Caco-2 (cell line): ENCODE measurements around the gene SLC25A51. TPM values are rescaled to one million over a fixed set of nuclear protein-coding genes. Genes with fewer than 3 reads are reported as not detected.
"Not testable (repeated sequence)": the region's sequence is repeated elsewhere in the genome, so short reads cannot be mapped to it uniquely, and the experiment has no call there.

Experiments
- BruUV-seq: library from RNA; stranded (reverse); fragments of 400-500 nt; replicated peaks from 2 replicates; lab custom pipeline; 2021; lab: Mats Ljungman, UMichigan
- CTCF ChIA-PET: fragments of 300-600 bp; sonication (Branson Sonifier 250); formaldehyde crosslinking; loops from one replicate; lab custom pipeline; 2022; ENCODE audit warnings: antibody characterized with exemption; lab: Charles Lee
- POLR2A ChIA-PET: fragments of 300-600 bp; sonication (Branson Sonifier 250); formaldehyde crosslinking; loops from one replicate; lab custom pipeline; 2022; ENCODE audit warnings: antibody characterized with exemption; lab: Charles Lee
- DNase-seq, 2 experiments: peaks; one replicate each; pipeline versions ENCODE4 v3.0.0 to v3.0.0-alpha.2; 2020 to 2022
- H3K27me3 ChIP-seq: replicated peaks from 2 replicates; pipeline ENCODE4 v1.6.0; 2011; ENCODE audit warnings: low read length; ENCODE audit not compliant: control insufficient read depth, insufficient read depth
- H3K36me3 ChIP-seq: 2 replicates; pipeline ENCODE4 v1.5.1; 2011; ENCODE audit warnings: low read length; ENCODE audit not compliant: control insufficient read depth, insufficient read depth
- H3K4me1 ChIP-seq: fragments of 250-450 bp; sonication (Bioruptor Pico); 2 replicates; pipeline ENCODE4 v1.5.1; 2020; ENCODE audit warnings: mild to moderate bottlenecking
- H3K4me3 ChIP-seq: 2 replicates; pipeline ENCODE4 v1.5.1; 2011; ENCODE audit warnings: low read depth, mild to moderate bottlenecking, control low read depth, low read length
- H3K9me3 ChIP-seq: fragments of 250-450 bp; sonication (Bioruptor Pico); 2 replicates; pipeline ENCODE4 v1.5.1; 2020; ENCODE audit warnings: mild to moderate bottlenecking, moderate library complexity
- H3K27ac Mint-ChIP-seq: one replicate; pipeline ENCODE4 v1.8.0; 2022; ENCODE audit warnings: mixed read lengths; ENCODE audit not compliant: unreplicated experiment
- H3K27me3 Mint-ChIP-seq: one replicate; pipeline ENCODE4 v1.8.0; 2022; ENCODE audit warnings: mixed read lengths; ENCODE audit not compliant: insufficient read depth, unreplicated experiment
- H3K36me3 Mint-ChIP-seq: one replicate; pipeline ENCODE4 v1.8.0; 2022; ENCODE audit warnings: mild to moderate bottlenecking, mixed read lengths; ENCODE audit not compliant: insufficient read depth, unreplicated experiment
- H3K4me1 Mint-ChIP-seq: one replicate; pipeline ENCODE4 v1.8.0; 2022; ENCODE audit warnings: low read depth, mixed read lengths; ENCODE audit not compliant: unreplicated experiment
- H3K4me3 Mint-ChIP-seq: one replicate; pipeline ENCODE4 v1.8.0; 2022; ENCODE audit warnings: mild to moderate bottlenecking, moderate library complexity, mixed read lengths; ENCODE audit not compliant: unreplicated experiment
- H3K9me3 Mint-ChIP-seq: one replicate; pipeline ENCODE4 v1.8.0; 2022; ENCODE audit warnings: mixed read lengths; ENCODE audit not compliant: unreplicated experiment
- intact Hi-C: fragments of 100-400 bp; cut with micrococcal nuclease; formaldehyde crosslinking; loops from one replicate; pipeline ENCODE4 v1.10.0; 2022; ENCODE audit not compliant: unreplicated experiment
- total RNA-seq: library from RNA; stranded (reverse); gene quantifications from 2 replicates; pipeline ENCODE4 v1.2.3, GENCODE V29; 2022
- TF ChIP-seq, protein P1 (sequence below), 2 experiments: fragments of 200-600 bp in 1 of 2; IDR thresholded peaks; 1 replicate in 1 of 2; 2 replicates in 1 of 2; pipeline versions ENCODE4 v1.5.1 to v1.8.0; 2011 to 2022; ENCODE audit warnings: antibody characterized with exemption in 1 of 2, control low read depth in 1 of 2, inconsistent platforms in 1 of 2, low read depth in 1 of 2, low read length in 1 of 2, mild to moderate bottlenecking in 1 of 2, moderate library complexity in 1 of 2; ENCODE audit not compliant: insufficient read depth in 1 of 2, severe bottlenecking in 1 of 2, unreplicated experiment in 1 of 2

Gene SLC25A51
- total RNA-seq, 1 experiment from 2014 or later: 29.1 TPM

DNA sequence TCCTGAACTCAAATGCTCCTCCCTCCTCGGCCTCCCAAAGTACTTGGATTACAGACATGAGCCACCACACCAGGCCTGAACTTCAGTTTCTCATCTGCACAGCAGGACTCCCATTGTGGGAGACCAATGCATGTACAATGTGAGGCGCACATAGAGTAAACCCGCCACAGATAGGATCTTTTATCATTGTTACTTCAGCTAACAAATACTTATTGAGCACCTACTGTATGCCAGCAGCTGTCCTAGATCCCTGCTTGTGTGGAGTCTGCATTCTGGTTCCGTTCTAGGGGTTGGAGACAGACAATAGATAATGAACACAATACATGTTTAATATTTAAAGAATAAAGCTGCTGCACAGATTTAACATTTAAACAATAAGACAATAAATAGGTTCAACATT lies 6.3 kb upstream of the SLC25A51 start:
- Histone ChIP-seq H3K4me3 (no peak overlapping the region), H3K9me3 (no peaks in the 10 kb centered on the region), H3K36me3 (no peaks in the 10 kb centered on the region), H3K4me1 (peaks cover 18% of the 10 kb centered on the region), H3K27me3 (no peaks in the 10 kb centered on the region)
- H3K4me3 Mint-ChIP-seq: peak overlapping the region; percentile 14
- no TSS peak for BruUV-seq
- CTCF ChIA-PET: no interaction called here
- no peaks in the 10 kb centered on the region for H3K9me3 Mint-ChIP-seq
- peaks cover 20% of the 10 kb centered on the region for H3K36me3 Mint-ChIP-seq
- H3K27me3 Mint-ChIP-seq: no peaks in the 10 kb centered on the region
- DNase-seq: no peak
- no peak overlapping the region for H3K27ac Mint-ChIP-seq
- TF ChIP-seq, protein P1, sequence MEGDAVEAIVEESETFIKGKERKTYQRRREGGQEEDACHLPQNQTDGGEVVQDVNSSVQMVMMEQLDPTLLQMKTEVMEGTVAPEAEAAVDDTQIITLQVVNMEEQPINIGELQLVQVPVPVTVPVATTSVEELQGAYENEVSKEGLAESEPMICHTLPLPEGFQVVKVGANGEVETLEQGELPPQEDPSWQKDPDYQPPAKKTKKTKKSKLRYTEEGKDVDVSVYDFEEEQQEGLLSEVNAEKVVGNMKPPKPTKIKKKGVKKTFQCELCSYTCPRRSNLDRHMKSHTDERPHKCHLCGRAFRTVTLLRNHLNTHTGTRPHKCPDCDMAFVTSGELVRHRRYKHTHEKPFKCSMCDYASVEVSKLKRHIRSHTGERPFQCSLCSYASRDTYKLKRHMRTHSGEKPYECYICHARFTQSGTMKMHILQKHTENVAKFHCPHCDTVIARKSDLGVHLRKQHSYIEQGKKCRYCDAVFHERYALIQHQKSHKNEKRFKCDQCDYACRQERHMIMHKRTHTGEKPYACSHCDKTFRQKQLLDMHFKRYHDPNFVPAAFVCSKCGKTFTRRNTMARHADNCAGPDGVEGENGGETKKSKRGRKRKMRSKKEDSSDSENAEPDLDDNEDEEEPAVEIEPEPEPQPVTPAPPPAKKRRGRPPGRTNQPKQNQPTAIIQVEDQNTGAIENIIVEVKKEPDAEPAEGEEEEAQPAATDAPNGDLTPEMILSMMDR (IDR thresholded peaks at IDR 0.05; ENCODE audit: insufficient read depth in 1 of 2, low read depth in 1 of 2, low read length in 1 of 2, severe bottlenecking in 1 of 2, unreplicated experiment in 1 of 2): no peak
- peaks cover 20% of the 10 kb centered on the region for H3K4me1 Mint-ChIP-seq
- POLR2A ChIA-PET: interaction anchor here (0.6 kb wide), 1 partner anchor 1867 kb away, joined by 4 read pairs; no protein-coding TSS in a partner anchor
- intact Hi-C loops: no loop called here

DNA sequence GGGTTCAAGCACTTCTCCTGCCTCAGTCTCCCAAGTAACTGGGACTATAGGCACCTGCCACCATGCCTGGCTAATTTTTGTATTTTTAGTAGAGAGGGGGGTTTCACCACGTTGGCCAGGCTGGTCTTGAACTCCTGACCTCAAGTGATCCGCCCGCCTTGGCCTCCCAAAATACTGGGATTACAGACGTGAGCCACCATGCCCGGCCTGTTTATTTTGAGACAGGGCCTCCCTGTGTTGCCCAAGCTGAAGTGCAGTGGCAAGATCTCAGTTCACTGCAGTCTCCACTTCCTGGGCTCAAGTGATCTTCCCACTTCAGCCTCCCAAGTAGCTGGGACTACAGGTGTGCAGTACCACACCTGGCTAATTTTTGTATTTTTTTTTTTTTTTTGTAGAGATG lies 5.9 kb upstream of the SLC25A51 start:
- H3K27ac Mint-ChIP-seq, H3K27me3 ChIP-seq, H3K4me3 ChIP-seq, CTCF ChIA-PET, H3K9me3 ChIP-seq, H3K9me3 Mint-ChIP-seq, BruUV-seq, H3K36me3 ChIP-seq, H3K27me3 Mint-ChIP-seq, DNase-seq: not testable (repeated sequence)
- intact Hi-C loops: loop anchor here (10.0 kb wide), 2 partner anchors 125 to 165 kb away; partner anchors contain the start of gene EXOSC3
- Mint-ChIP-seq H3K36me3 (peaks cover 15% of the 10 kb centered on the region), H3K4me1 (peaks cover 24% of the 10 kb centered on the region), H3K4me3 (peak overlapping the region; percentile 14)
- POLR2A ChIA-PET: interaction anchor here (0.6 kb wide), 1 partner anchor 1867 kb away, joined by 4 read pairs; no protein-coding TSS in a partner anchor
- H3K4me1 ChIP-seq: peaks cover 23% of the 10 kb centered on the region

DNA sequence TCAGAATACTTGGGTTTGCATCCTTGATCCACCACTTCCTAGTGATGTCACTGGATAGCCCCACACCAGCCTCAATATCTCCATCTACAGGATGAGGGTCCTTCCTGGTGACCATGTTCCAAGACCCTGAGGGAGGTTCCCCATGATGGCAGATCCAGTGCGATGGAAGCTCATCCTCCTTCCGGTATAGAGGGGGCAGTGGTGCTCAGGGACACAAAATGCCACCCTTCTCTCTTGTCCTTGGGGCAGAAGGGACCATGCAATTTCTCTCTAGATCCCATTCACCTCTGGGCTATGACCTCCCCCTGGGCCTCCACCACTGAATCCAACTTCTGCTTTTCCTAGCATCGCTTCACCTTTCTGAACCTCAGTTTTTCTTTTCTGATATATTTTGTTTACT lies 5.4 kb upstream of the SLC25A51 start:
- Histone ChIP-seq H3K4me3 (no peak overlapping the region), H3K27me3 (no peaks in the 10 kb centered on the region), H3K9me3 (no peaks in the 10 kb centered on the region), H3K36me3 (no peaks in the 10 kb centered on the region), H3K4me1 (peaks cover 25% of the 10 kb centered on the region)
- no peak for DNase-seq
- intact Hi-C loops: loop anchor here (10.0 kb wide), 2 partner anchors 125 to 165 kb away; partner anchors contain the start of gene EXOSC3
- Mint-ChIP-seq H3K4me1 (peaks cover 29% of the 10 kb centered on the region), H3K4me3 (no peak overlapping the region), H3K27me3 (no peaks in the 10 kb centered on the region), H3K36me3 (peaks cover 16% of the 10 kb centered on the region), H3K27ac (peak overlapping the region; percentile 85), H3K9me3 (no peaks in the 10 kb centered on the region)
- POLR2A ChIA-PET: interaction anchor here (0.5 kb wide), 1 partner anchor 45 kb away, joined by 3 read pairs; no protein-coding TSS in a partner anchor
- BruUV-seq: TSS peak; percentile 27
- TF ChIP-seq, protein P1 (IDR thresholded peaks at IDR 0.05; ENCODE audit: insufficient read depth in 1 of 2, low read depth in 1 of 2, low read length in 1 of 2, severe bottlenecking in 1 of 2, unreplicated experiment in 1 of 2): no peak
- CTCF ChIA-PET: interaction anchor here (1.2 kb wide), 2 partner anchors 34 to 60 kb away, joined by 5 read pairs; no protein-coding TSS in a partner anchor
